Tibial nerve (tissue), 3 donors: ENCODE data around the gene WWTR1.

ENCODE experiments used
- POLR2A ChIP-seq, 2 donors: fragments of 450-650 bp; IDR thresholded peaks; one replicate each; pipeline ENCODE4 v1.6.1; 2017; ENCODE audit warnings: antibody characterized with exemption in 2 of 2, mild to moderate bottlenecking in 2 of 2, moderate library complexity in 2 of 2
- TF ChIP-seq, protein P1 (sequence below), 5 experiments: fragments of 200-600 bp in 3 of 5; fragments of 450-650 bp in 2 of 5; sonication (generic) in 3 of 5; IDR thresholded peaks; one replicate each; pipeline ENCODE4 v1.5.1; 2016 to 2019; ENCODE audit warnings: antibody characterized with exemption in 5 of 5, mild to moderate bottlenecking in 3 of 5, moderate library complexity in 2 of 5

GRCh38 chr3:149547954-149548668 is 109.7 kb downstream of the WWTR1 start:
- TF ChIP-seq, protein P1, sequence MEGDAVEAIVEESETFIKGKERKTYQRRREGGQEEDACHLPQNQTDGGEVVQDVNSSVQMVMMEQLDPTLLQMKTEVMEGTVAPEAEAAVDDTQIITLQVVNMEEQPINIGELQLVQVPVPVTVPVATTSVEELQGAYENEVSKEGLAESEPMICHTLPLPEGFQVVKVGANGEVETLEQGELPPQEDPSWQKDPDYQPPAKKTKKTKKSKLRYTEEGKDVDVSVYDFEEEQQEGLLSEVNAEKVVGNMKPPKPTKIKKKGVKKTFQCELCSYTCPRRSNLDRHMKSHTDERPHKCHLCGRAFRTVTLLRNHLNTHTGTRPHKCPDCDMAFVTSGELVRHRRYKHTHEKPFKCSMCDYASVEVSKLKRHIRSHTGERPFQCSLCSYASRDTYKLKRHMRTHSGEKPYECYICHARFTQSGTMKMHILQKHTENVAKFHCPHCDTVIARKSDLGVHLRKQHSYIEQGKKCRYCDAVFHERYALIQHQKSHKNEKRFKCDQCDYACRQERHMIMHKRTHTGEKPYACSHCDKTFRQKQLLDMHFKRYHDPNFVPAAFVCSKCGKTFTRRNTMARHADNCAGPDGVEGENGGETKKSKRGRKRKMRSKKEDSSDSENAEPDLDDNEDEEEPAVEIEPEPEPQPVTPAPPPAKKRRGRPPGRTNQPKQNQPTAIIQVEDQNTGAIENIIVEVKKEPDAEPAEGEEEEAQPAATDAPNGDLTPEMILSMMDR (IDR thresholded peaks at IDR 0.05), result no peak
- no peak for TF ChIP-seq POLR2A (IDR thresholded peaks at IDR 0.05)
